Measurements from ENCODE around the gene CWH43. TPM values are rescaled to one million over a fixed set of nuclear protein-coding genes. Genes with fewer than 3 reads are reported as not detected.

Gene CWH43
- total and polyA plus RNA-seq, 10 of the 15 experiments (the other 5 are each of a cell fraction or from before 2014, with no cell fraction given): not detected

GRCh38 chr4:48960988-48961635 is 25.0 kb upstream of the CWH43 start:
- no peaks in the 10 kb centered on the region for H4K20me1 ChIP-seq (ENCODE audit: control insufficient read depth, insufficient read depth)
- BruUV-seq (replicated peaks): no TSS peak
- H2AFZ ChIP-seq (ENCODE audit: control insufficient read depth, low read depth, low read length): no peak overlapping the region
- RAD21 ChIA-PET (ENCODE audit: unreplicated experiment): interaction anchor here (0.7 to 1.7 kb wide), 4 partner anchors 383 to 520 kb away, joined by 3 to 4 read pairs (median 4); no protein-coding TSS in a partner anchor
- POLR2A ChIA-PET: interaction anchor here (0.7 kb wide), 1 partner anchor 505 kb away, joined by 3 read pairs; no protein-coding TSS in a partner anchor
- H3K27ac ChIP-seq (ENCODE audit: control insufficient read depth, insufficient read depth): no peak overlapping the region
- FAIRE-seq (no peak), DNase-seq (ENCODE audit: low read depth, low spot score) (no peak), ATAC-seq (no peak)
- no peak overlapping the region for H3K9ac ChIP-seq (ENCODE audit: control insufficient read depth, insufficient read depth, low read length)
- intact Hi-C loops (cut with micrococcal nuclease; ENCODE audit: unreplicated experiment): loop anchor here (5.0 kb wide), 2 partner anchors 84 to 644 kb away; no protein-coding TSS in a partner anchor
- no peak overlapping the region for H3K4me2 ChIP-seq (ENCODE audit: control insufficient read depth, insufficient read depth)
- H3K79me2 ChIP-seq (ENCODE audit: control insufficient read depth, insufficient read depth, low read length): no peaks in the 10 kb centered on the region
- in situ Hi-C loops (cut with MboI): no loop called here
- H3K9me3 ChIP-seq (replicated peaks; ENCODE audit: control insufficient read depth, insufficient read depth, low read length): no peaks in the 10 kb centered on the region
- H3K4me3 ChIP-seq: no peak overlapping the region
- no peaks in the 10 kb centered on the region for H3K36me3 ChIP-seq (ENCODE audit: control insufficient read depth in 2 of 2, insufficient read depth in 2 of 2, low read length in 1 of 2)
- TF ChIP-seq, protein P1, sequence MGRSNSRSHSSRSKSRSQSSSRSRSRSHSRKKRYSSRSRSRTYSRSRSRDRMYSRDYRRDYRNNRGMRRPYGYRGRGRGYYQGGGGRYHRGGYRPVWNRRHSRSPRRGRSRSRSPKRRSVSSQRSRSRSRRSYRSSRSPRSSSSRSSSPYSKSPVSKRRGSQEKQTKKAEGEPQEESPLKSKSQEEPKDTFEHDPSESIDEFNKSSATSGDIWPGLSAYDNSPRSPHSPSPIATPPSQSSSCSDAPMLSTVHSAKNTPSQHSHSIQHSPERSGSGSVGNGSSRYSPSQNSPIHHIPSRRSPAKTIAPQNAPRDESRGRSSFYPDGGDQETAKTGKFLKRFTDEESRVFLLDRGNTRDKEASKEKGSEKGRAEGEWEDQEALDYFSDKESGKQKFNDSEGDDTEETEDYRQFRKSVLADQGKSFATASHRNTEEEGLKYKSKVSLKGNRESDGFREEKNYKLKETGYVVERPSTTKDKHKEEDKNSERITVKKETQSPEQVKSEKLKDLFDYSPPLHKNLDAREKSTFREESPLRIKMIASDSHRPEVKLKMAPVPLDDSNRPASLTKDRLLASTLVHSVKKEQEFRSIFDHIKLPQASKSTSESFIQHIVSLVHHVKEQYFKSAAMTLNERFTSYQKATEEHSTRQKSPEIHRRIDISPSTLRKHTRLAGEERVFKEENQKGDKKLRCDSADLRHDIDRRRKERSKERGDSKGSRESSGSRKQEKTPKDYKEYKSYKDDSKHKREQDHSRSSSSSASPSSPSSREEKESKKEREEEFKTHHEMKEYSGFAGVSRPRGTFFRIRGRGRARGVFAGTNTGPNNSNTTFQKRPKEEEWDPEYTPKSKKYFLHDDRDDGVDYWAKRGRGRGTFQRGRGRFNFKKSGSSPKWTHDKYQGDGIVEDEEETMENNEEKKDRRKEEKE (IDR thresholded peaks at IDR 0.05): no peak
- no peak for TF ChIP-seq YY1 (IDR thresholded peaks at IDR 0.05; ENCODE audit: low read depth, low read length)
- TF ChIP-seq, protein P2, sequence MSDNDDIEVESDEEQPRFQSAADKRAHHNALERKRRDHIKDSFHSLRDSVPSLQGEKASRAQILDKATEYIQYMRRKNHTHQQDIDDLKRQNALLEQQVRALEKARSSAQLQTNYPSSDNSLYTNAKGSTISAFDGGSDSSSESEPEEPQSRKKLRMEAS (IDR thresholded peaks at IDR 0.05; ENCODE audit: low read depth, low read length): no peak
- TF ChIP-seq MYC (IDR thresholded peaks at IDR 0.05; ENCODE audit: insufficient read depth, insufficient read length, insufficient replicate concordance, low read length, severe bottlenecking): no peak
- no peak for TF ChIP-seq NR2C1 (IDR thresholded peaks at IDR 0.05)
- TF ChIP-seq CBX5 (IDR thresholded peaks at IDR 0.05; ENCODE audit: low read depth): no peak
- no peak for TF ChIP-seq NFYA (IDR thresholded peaks at IDR 0.05; ENCODE audit: borderline replicate concordance, low read depth, low read length)
- TF ChIP-seq BRCA1 (IDR thresholded peaks at IDR 0.05; ENCODE audit: low read depth, low read length): no peak
- TF ChIP-seq SIX5 (IDR thresholded peaks at IDR 0.05; ENCODE audit: low read depth, low read length, severe bottlenecking): no peak
- no peak for TF ChIP-seq MEF2A (IDR thresholded peaks at IDR 0.05; ENCODE audit: insufficient read depth, low read depth, low read length)
- no peak for TF ChIP-seq RUNX3 (IDR thresholded peaks at IDR 0.05; ENCODE audit: low read length)
- SMC1A ChIA-PET (ENCODE audit: uncharacterized antibody, unreplicated experiment): interaction anchor here (0.8 to 1.9 kb wide), 3 partner anchors 20 to 415 kb away, joined by 3 to 19 read pairs (median 3); no protein-coding TSS in a partner anchor
- 31% methylated on average over 3 of the region's 3 CpGs for WGBS (ENCODE audit: insufficient coverage, insufficient replicate concordance, low lambda C conversion rate, missing lambda C conversion rate)
- H3K4me1 ChIP-seq (ENCODE audit: control insufficient read depth, insufficient read depth, low read length): no peaks in the 10 kb centered on the region
- H3K27me3 ChIP-seq (replicated peaks in 1 of 2; ENCODE audit: control insufficient read depth in 2 of 2, insufficient read depth in 2 of 2, low read length in 1 of 2): no peaks in the 10 kb centered on the region
- CTCF ChIA-PET: interaction anchor here (0.6 to 6.7 kb wide), 9 partner anchors 15 to 515 kb away, joined by 3 to 69 read pairs (median 5); no protein-coding TSS in a partner anchor

Data from GM12878 (cell line).